OCI-LY7 (cell line): Measurements from ENCODE around the gene CELF1.

Experiments
- EZH2phosphoT487 ChIP-seq: fragments of 200-600 bp; sonication (generic); IDR thresholded peaks from 2 replicates; pipeline ENCODE4 v1.6.1; 2018; ENCODE audit warnings: low read depth, borderline replicate concordance, mild to moderate bottlenecking, mixed run types, antibody characterized with exemption, low read length, moderate library complexity, mixed read lengths
- TF ChIP-seq, protein P1 (sequence below): fragments of 200-600 bp; sonication (generic); conservative IDR thresholded peaks from 2 replicates; pipeline ENCODE4 v1.5.1; 2014; ENCODE audit warnings: mild to moderate bottlenecking, antibody characterized with exemption, low read length, moderate library complexity, mixed read lengths

DNA sequence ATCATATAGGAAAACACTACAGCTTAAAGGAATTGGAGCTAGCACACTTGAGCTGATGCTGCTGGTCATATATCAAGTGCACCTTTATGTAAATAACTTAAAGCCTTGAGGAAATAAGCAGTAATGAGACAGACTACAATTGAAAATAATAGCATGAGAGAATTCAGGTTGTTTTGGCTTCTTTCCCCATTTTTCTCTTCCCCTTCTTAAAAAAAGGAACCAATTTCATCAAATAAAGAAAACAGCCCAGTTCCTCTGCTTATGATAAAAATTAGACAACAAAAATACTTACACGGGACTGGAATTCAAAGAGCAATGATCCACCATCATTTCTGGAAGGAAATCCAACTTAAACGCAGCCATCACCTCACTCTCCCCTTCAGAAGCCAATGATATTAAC lies 53.8 kb downstream of the CELF1 start:
- TF ChIP-seq, protein P1, sequence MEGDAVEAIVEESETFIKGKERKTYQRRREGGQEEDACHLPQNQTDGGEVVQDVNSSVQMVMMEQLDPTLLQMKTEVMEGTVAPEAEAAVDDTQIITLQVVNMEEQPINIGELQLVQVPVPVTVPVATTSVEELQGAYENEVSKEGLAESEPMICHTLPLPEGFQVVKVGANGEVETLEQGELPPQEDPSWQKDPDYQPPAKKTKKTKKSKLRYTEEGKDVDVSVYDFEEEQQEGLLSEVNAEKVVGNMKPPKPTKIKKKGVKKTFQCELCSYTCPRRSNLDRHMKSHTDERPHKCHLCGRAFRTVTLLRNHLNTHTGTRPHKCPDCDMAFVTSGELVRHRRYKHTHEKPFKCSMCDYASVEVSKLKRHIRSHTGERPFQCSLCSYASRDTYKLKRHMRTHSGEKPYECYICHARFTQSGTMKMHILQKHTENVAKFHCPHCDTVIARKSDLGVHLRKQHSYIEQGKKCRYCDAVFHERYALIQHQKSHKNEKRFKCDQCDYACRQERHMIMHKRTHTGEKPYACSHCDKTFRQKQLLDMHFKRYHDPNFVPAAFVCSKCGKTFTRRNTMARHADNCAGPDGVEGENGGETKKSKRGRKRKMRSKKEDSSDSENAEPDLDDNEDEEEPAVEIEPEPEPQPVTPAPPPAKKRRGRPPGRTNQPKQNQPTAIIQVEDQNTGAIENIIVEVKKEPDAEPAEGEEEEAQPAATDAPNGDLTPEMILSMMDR = no peak
- TF ChIP-seq EZH2phosphoT487 = no peak
